GM23338 (cell line): ENCODE results near the gene TRPM3. TPM values are rescaled to one million over a fixed set of nuclear protein-coding genes. Genes with fewer than 3 reads are reported as not detected.

ENCODE experiments used
- ATAC-seq: fragments of 200-7000 bp; cut with Tn5 transposase; 3 replicates; pipeline ENCODE4 v1.9.1; 2020
- DNase-seq: peaks from one replicate; pipeline ENCODE4 v3.0.0-alpha.2; 2015; ENCODE audit warnings: low spot score
- H2AFZ ChIP-seq: fragments of 200-600 bp; sonication (generic); 2 replicates; pipeline ENCODE4 v1.8.0; 2016; ENCODE audit warnings: antibody characterized with exemption, mild to moderate bottlenecking, moderate library complexity
- H3F3A ChIP-seq: fragments of 200-600 bp; sonication (generic); replicated peaks from 2 replicates; pipeline ENCODE4 v1.8.0; 2017; ENCODE audit warnings: antibody characterized with exemption, mixed run types, low read depth
- H3K27ac ChIP-seq: fragments of 200-600 bp; sonication (generic); 2 replicates; pipeline ENCODE4 v1.6.1; 2016; ENCODE audit warnings: low read depth
- H3K27me3 ChIP-seq: fragments of 200-600 bp; sonication (generic); 2 replicates; pipeline ENCODE4 v1.8.0; 2016; ENCODE audit warnings: mild to moderate bottlenecking, mixed run types, moderate library complexity; ENCODE audit not compliant: insufficient read depth
- H3K36me3 ChIP-seq: fragments of 200-600 bp; sonication (generic); 2 replicates; pipeline ENCODE4 v1.8.0; 2016; ENCODE audit warnings: mild to moderate bottlenecking; ENCODE audit not compliant: insufficient read depth
- H3K4me1 ChIP-seq: fragments of 200-600 bp; sonication (generic); 2 replicates; pipeline ENCODE4 v1.8.0; 2016; ENCODE audit warnings: mild to moderate bottlenecking, moderate library complexity; ENCODE audit not compliant: insufficient read depth
- H3K4me2 ChIP-seq: fragments of 200-600 bp; sonication (generic); 2 replicates; pipeline ENCODE4 v1.7.1; 2017; ENCODE audit warnings: mixed run types
- H3K4me3 ChIP-seq: fragments of 200-600 bp; sonication (generic); 2 replicates; pipeline ENCODE4 v1.6.1; 2016; ENCODE audit warnings: mixed run types
- H3K79me2 ChIP-seq: fragments of 200-600 bp; sonication (generic); replicated peaks from 2 replicates; pipeline ENCODE4 v1.8.0; 2017; ENCODE audit warnings: mild to moderate bottlenecking; ENCODE audit not compliant: insufficient read depth
- H3K9me2 ChIP-seq: fragments of 200-600 bp; sonication (generic); 2 replicates; pipeline ENCODE4 v1.8.0; 2017; ENCODE audit not compliant: insufficient read depth
- H4K20me1 ChIP-seq: fragments of 200-600 bp; sonication (generic); replicated peaks from 2 replicates; pipeline ENCODE4 v1.8.0; 2017; ENCODE audit warnings: mild to moderate bottlenecking; ENCODE audit not compliant: insufficient read depth
- H3K27ac Mint-ChIP-seq: 2 replicates; pipeline ENCODE4 v1.8.0; 2020; ENCODE audit warnings: inconsistent platforms, mild to moderate bottlenecking, moderate library complexity, mixed read lengths
- H3K27me3 Mint-ChIP-seq: 3 replicates; pipeline ENCODE4 v1.8.0; 2022; ENCODE audit warnings: low read depth, mild to moderate bottlenecking, moderate library complexity, mixed read lengths, inconsistent platforms; ENCODE audit not compliant: insufficient read depth, poor library complexity
- H3K36me3 Mint-ChIP-seq: 3 replicates; pipeline ENCODE4 v1.8.0; 2021; ENCODE audit warnings: low read depth, mild to moderate bottlenecking, inconsistent platforms, moderate library complexity, mixed read lengths
- H3K4me1 Mint-ChIP-seq: 3 replicates; pipeline ENCODE4 v1.8.0; 2020; ENCODE audit warnings: mild to moderate bottlenecking, inconsistent platforms, mixed read lengths
- H3K4me3 Mint-ChIP-seq: 3 replicates; pipeline ENCODE4 v1.8.0; 2021; ENCODE audit warnings: moderate library complexity, mild to moderate bottlenecking, inconsistent platforms, mixed read lengths
- H3K9me3 Mint-ChIP-seq: 3 replicates; pipeline ENCODE4 v1.8.0; 2020; ENCODE audit warnings: moderate library complexity, mild to moderate bottlenecking, inconsistent platforms, mixed read lengths
- CREB1 ChIP-seq: fragments of 250-450 bp; sonication (Bioruptor Pico); IDR thresholded peaks from 2 replicates; pipeline ENCODE4 v1.5.0; 2020; ENCODE audit warnings: low read depth, mild to moderate bottlenecking, moderate library complexity
- JUNB ChIP-seq: IDR thresholded peaks from one replicate; pipeline ENCODE4 v1.6.1; 2016; ENCODE audit warnings: antibody characterized with exemption; ENCODE audit not compliant: unreplicated experiment
- NANOG ChIP-seq: IDR thresholded peaks from 2 replicates; pipeline ENCODE4 v1.6.1; 2016; ENCODE audit warnings: antibody characterized with exemption, borderline replicate concordance
- POLR2AphosphoS5 ChIP-seq: IDR thresholded peaks from 2 replicates; pipeline ENCODE4 v1.6.1; 2016; ENCODE audit warnings: antibody characterized with exemption, low read depth
- STAT1 ChIP-seq: IDR thresholded peaks from one replicate; pipeline ENCODE4 v1.6.1; 2016; ENCODE audit warnings: antibody characterized with exemption; ENCODE audit not compliant: unreplicated experiment
- ZNF114 ChIP-seq: fragments of 250-450 bp; sonication (Bioruptor Pico); IDR thresholded peaks from 2 replicates; pipeline ENCODE4 v1.5.0; 2020; ENCODE audit warnings: mild to moderate bottlenecking, moderate library complexity
- ZNF331 ChIP-seq: fragments of 250-450 bp; sonication (Bioruptor Pico); IDR thresholded peaks from 2 replicates; pipeline ENCODE4 v1.5.0; 2020; ENCODE audit warnings: low read depth, mild to moderate bottlenecking, moderate library complexity
- polyA plus RNA-seq: library from polyadenylated mRNA; unstranded; fragments of >200 nt; fragmentation: Nextera tagmentation; extraction: Ambion mirVana; gene quantifications from 2 replicates; pipeline ENCODE4 v1.2.1, GENCODE V29; 2016
- total RNA-seq: library from RNA; depleted of rRNA; stranded (reverse); fragments of >200 nt; shearing (Covaris generic); gene quantifications from 2 replicates; pipeline ENCODE4 v1.2.3, GENCODE V29; 2014
- TF ChIP-seq, protein P1 (sequence below): fragments of 250-450 bp; sonication (Bioruptor Pico); IDR thresholded peaks from 2 replicates; pipeline ENCODE4 v1.5.0; 2020; ENCODE audit warnings: mild to moderate bottlenecking, moderate library complexity
- TF ChIP-seq, protein P2 (sequence below): IDR thresholded peaks from one replicate; pipeline ENCODE4 v1.6.1; 2018; ENCODE audit warnings: antibody characterized with exemption; ENCODE audit not compliant: unreplicated experiment
- TF ChIP-seq, protein P3 (sequence below), 2 experiments: fragments of 200-600 bp in 1 of 2; sonication (generic) in 1 of 2; conservative IDR thresholded peaks; 2 replicates each; pipeline versions ENCODE4 v1.5.1 to v1.6.1; 2016 to 2017; ENCODE audit warnings: antibody characterized with exemption in 2 of 2, low read depth in 2 of 2, mild to moderate bottlenecking in 2 of 2, moderate library complexity in 1 of 2

The TRPM3 gene
- total and polyA plus RNA-seq, 2 experiments from 2014 or later, result 2.8 to 8.2 TPM

DNA sequence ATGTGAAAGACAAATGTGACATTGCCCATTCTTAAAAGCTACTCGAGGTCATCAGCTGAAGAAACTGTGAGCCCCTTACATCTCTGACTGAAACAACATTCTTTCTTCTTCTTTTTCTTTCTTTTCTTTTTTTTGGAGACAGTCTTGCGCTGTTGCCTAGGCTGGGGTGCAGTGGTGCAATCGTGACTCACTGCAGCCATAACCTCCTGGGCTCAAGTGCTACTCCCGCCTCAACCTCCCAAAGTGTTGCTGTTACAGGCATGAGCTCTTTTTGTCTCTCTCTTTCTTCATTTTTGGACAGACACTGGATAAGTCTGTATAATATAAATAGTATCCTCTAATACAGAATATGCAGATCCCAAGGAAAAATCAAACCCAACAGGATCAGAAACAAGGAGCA is 443.3 kb downstream of the TRPM3 start (continued):
- TF ChIP-seq, protein P1, sequence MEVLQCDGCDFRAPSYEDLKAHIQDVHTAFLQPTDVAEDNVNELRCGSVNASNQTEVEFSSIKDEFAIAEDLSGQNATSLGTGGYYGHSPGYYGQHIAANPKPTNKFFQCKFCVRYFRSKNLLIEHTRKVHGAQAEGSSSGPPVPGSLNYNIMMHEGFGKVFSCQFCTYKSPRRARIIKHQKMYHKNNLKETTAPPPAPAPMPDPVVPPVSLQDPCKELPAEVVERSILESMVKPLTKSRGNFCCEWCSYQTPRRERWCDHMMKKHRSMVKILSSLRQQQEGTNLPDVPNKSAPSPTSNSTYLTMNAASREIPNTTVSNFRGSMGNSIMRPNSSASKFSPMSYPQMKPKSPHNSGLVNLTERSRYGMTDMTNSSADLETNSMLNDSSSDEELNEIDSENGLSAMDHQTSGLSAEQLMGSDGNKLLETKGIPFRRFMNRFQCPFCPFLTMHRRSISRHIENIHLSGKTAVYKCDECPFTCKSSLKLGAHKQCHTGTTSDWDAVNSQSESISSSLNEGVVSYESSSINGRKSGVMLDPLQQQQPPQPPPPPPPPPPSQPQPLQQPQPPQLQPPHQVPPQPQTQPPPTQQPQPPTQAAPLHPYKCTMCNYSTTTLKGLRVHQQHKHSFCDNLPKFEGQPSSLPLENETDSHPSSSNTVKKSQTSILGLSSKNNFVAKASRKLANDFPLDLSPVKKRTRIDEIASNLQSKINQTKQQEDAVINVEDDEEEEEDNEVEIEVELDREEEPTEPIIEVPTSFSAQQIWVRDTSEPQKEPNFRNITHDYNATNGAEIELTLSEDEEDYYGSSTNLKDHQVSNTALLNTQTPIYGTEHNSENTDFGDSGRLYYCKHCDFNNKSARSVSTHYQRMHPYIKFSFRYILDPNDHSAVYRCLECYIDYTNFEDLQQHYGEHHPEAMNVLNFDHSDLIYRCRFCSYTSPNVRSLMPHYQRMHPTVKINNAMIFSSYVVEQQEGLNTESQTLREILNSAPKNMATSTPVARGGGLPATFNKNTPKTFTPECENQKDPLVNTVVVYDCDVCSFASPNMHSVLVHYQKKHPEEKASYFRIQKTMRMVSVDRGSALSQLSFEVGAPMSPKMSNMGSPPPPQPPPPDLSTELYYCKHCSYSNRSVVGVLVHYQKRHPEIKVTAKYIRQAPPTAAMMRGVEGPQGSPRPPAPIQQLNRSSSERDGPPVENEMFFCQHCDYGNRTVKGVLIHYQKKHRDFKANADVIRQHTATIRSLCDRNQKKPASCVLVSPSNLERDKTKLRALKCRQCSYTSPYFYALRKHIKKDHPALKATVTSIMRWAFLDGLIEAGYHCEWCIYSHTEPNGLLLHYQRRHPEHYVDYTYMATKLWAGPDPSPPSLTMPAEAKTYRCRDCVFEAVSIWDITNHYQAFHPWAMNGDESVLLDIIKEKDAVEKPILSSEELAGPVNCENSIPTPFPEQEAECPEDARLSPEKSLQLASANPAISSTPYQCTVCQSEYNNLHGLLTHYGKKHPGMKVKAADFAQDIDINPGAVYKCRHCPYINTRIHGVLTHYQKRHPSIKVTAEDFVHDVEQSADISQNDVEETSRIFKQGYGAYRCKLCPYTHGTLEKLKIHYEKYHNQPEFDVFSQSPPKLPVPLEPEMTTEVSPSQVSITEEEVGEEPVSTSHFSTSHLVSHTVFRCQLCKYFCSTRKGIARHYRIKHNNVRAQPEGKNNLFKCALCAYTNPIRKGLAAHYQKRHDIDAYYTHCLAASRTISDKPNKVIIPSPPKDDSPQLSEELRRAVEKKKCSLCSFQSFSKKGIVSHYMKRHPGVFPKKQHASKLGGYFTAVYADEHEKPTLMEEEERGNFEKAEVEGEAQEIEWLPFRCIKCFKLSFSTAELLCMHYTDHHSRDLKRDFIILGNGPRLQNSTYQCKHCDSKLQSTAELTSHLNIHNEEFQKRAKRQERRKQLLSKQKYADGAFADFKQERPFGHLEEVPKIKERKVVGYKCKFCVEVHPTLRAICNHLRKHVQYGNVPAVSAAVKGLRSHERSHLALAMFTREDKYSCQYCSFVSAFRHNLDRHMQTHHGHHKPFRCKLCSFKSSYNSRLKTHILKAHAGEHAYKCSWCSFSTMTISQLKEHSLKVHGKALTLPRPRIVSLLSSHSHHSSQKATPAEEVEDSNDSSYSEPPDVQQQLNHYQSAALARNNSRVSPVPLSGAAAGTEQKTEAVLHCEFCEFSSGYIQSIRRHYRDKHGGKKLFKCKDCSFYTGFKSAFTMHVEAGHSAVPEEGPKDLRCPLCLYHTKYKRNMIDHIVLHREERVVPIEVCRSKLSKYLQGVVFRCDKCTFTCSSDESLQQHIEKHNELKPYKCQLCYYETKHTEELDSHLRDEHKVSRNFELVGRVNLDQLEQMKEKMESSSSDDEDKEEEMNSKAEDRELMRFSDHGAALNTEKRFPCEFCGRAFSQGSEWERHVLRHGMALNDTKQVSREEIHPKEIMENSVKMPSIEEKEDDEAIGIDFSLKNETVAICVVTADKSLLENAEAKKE, result no peak
- no peak for TF ChIP-seq ZNF331

DNA sequence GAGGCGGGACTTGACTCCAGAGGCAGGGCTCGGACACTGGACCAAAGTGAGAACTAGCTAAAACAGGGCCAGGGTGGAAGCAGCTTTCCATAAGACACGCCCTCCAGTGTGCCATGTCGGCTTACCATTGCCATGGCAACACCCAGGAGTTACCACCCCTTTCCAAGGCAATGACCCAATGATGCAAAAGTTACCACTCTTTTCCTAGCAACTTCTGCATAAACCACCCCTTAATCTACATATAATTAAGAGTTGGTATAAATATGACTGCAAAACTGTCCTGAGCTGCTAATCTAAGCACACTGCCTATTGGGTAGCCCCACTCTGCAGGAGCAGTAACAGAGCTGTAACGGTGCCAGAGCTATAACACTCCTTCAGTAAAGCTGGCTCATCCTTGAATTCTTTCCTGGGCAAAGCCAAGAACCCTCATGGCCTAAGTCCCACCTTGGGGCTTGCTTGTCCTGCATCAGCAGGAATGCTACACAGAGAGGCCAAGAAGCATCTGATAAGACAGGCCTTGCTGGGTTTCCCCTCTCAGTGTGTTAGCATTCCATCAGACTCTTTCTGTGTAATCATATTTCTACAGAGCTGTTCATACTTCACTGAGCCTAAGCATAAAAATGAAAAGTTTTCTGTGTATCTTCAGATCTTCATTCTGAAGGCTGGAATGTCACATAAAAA is 444.2 kb downstream of the TRPM3 start:
- Histone ChIP-seq H3K9me2 (no peaks in the 10 kb centered on the region), H3K79me2 (no peaks in the 10 kb centered on the region), H3K4me1 (no peaks in the 10 kb centered on the region), H2AFZ (no peak overlapping the region), H3K4me3 (no peak overlapping the region), H3K4me2 (no peak overlapping the region), H3K27me3 (no peaks in the 10 kb centered on the region), H3K27ac (no peak overlapping the region), H3K36me3 (no peaks in the 10 kb centered on the region), H3F3A (no peaks in the 10 kb centered on the region), H4K20me1 (no peaks in the 10 kb centered on the region)
- no peak overlapping the region for H3K27ac Mint-ChIP-seq
- H3K27me3 Mint-ChIP-seq, result no peaks in the 10 kb centered on the region
- no peaks in the 10 kb centered on the region for H3K36me3 Mint-ChIP-seq
- DNase-seq (no peak), ATAC-seq (no peak)
- no peaks in the 10 kb centered on the region for H3K9me3 Mint-ChIP-seq
- no peak overlapping the region for H3K4me3 Mint-ChIP-seq
- H3K4me1 Mint-ChIP-seq, result no peaks in the 10 kb centered on the region
- TF ChIP-seq ZNF114 (CRISPR knock-in tag) (no peak), STAT1 (no peak), ZNF331 (no peak), POLR2AphosphoS5 (no peak), JUNB (no peak), CREB1 (CRISPR knock-in tag) (no peak), NANOG (no peak)
- TF ChIP-seq, protein P2, sequence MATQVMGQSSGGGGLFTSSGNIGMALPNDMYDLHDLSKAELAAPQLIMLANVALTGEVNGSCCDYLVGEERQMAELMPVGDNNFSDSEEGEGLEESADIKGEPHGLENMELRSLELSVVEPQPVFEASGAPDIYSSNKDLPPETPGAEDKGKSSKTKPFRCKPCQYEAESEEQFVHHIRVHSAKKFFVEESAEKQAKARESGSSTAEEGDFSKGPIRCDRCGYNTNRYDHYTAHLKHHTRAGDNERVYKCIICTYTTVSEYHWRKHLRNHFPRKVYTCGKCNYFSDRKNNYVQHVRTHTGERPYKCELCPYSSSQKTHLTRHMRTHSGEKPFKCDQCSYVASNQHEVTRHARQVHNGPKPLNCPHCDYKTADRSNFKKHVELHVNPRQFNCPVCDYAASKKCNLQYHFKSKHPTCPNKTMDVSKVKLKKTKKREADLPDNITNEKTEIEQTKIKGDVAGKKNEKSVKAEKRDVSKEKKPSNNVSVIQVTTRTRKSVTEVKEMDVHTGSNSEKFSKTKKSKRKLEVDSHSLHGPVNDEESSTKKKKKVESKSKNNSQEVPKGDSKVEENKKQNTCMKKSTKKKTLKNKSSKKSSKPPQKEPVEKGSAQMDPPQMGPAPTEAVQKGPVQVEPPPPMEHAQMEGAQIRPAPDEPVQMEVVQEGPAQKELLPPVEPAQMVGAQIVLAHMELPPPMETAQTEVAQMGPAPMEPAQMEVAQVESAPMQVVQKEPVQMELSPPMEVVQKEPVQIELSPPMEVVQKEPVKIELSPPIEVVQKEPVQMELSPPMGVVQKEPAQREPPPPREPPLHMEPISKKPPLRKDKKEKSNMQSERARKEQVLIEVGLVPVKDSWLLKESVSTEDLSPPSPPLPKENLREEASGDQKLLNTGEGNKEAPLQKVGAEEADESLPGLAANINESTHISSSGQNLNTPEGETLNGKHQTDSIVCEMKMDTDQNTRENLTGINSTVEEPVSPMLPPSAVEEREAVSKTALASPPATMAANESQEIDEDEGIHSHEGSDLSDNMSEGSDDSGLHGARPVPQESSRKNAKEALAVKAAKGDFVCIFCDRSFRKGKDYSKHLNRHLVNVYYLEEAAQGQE, result no peak
- TF ChIP-seq, protein P3, sequence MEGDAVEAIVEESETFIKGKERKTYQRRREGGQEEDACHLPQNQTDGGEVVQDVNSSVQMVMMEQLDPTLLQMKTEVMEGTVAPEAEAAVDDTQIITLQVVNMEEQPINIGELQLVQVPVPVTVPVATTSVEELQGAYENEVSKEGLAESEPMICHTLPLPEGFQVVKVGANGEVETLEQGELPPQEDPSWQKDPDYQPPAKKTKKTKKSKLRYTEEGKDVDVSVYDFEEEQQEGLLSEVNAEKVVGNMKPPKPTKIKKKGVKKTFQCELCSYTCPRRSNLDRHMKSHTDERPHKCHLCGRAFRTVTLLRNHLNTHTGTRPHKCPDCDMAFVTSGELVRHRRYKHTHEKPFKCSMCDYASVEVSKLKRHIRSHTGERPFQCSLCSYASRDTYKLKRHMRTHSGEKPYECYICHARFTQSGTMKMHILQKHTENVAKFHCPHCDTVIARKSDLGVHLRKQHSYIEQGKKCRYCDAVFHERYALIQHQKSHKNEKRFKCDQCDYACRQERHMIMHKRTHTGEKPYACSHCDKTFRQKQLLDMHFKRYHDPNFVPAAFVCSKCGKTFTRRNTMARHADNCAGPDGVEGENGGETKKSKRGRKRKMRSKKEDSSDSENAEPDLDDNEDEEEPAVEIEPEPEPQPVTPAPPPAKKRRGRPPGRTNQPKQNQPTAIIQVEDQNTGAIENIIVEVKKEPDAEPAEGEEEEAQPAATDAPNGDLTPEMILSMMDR (conservative IDR thresholded peaks at IDR 0.05; ENCODE audit: low read depth in 2 of 2), result no peak
